HG03565 (cell line): ENCODE results near the gene ADH1C.
"Not testable (repeated sequence)": the region's sequence is repeated elsewhere in the genome, so short reads cannot be mapped to it uniquely, and the experiment has no call there.

Experiments used
- ATAC-seq: cut with Tn5 transposase; IDR thresholded peaks from one replicate; pipeline ENCODE4 v1.9.1; 2021; ENCODE audit warnings: mild to moderate bottlenecking, moderate library complexity; ENCODE audit not compliant: unreplicated experiment

The ADH1C gene

GRCh38 chr4:99352602-99353537 lies at the start of gene ADH1C:
Gene ADH1C (minus strand): TSS chr4:99352746. CDS start chr4:99352675, 71 bp downstream.
- no peak for ATAC-seq

GRCh38 chr4:99400831-99401230 lies 48.3 kb upstream of the ADH1C start:
- ATAC-seq, result no peak

- ATAC-seq, result no peak
Observed at GRCh38 chr4:99399017-99399416, 46.5 kb upstream of the ADH1C start.

- ATAC-seq, result no peak
Observed at GRCh38 chr4:99395595-99396364, 43.2 kb upstream of the ADH1C start.

DNA sequence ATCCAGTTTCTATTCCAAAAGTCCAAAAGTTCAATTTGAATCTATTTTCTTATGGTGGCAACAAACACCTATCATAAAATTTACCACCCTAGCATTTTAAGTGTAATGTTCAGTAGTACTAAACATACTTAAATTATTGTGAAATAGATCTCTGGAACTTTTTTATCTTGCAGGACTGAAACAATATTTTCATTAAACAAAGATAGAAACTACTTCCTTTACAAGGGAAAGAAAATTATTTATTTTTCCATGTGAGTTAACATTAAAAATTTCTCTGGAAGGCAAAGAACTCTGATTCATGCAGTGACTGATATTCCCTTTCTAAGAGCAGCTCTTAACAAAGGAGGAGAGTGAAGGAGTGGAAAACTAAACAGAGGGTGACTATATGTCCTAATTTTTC lies 42.4 kb upstream of the ADH1C start:
- ATAC-seq, result no peak

DNA sequence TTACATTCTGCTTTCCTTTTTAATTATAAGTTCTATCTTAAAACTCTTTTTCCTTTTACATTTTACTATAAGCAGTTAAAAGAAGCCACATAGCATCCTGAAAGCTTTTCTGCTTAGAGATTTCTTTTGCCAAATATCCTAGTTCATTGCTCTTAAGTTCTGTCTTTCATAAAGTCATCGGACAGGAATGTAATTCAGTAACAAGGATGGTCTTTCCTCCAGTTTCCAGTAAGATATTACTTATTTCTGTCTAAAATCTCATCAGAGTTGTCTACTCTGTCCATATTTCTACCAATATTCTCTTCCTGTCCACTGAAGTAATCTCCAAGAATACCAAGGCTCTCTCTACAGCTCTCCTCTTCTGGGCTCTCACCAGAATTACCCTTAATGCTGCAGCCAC lies 37.5 kb upstream of the ADH1C start:
- no peak for ATAC-seq

- ATAC-seq, result no peak
Observed at GRCh38 chr4:99389606-99390005, 37.1 kb upstream of the ADH1C start.

DNA sequence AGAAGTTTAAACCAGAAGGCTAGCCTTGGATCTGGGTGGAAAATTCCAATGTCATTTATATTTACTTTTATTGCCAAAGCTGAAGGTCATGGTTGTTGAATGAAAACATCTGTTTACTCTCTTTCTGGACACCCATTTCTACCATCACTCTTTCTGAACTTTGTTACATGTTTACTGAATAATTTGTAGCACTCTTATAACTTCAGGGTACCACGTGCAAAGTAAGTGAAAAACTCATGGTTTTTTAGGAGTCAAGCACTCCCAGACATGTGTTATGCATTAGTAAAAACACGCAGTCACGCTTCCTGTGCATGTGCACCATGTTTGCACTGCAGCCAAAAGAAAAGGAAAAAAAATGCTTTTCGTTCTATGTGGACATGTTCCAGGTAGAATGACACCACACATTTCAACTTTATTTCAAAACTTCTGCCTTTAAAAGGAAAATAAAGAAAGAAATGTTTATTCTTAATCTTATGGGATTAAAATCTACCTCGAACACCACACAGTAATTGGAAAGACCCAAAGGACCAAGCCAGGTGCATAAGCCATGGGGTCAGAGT lies 31.4 kb upstream of the ADH1C start:
- no peak for ATAC-seq

GRCh38 chr4:99383399-99383798 lies 30.9 kb upstream of the ADH1C start:
- no peak for ATAC-seq

GRCh38 chr4:99382745-99383360 lies 30.3 kb upstream of the ADH1C start:
- no peak for ATAC-seq

GRCh38 chr4:99381588-99382175 lies 29.1 kb upstream of the ADH1C start:
- no peak for ATAC-seq

- ATAC-seq, result no peak
Observed at GRCh38 chr4:99379571-99379970, 27.0 kb upstream of the ADH1C start.

DNA sequence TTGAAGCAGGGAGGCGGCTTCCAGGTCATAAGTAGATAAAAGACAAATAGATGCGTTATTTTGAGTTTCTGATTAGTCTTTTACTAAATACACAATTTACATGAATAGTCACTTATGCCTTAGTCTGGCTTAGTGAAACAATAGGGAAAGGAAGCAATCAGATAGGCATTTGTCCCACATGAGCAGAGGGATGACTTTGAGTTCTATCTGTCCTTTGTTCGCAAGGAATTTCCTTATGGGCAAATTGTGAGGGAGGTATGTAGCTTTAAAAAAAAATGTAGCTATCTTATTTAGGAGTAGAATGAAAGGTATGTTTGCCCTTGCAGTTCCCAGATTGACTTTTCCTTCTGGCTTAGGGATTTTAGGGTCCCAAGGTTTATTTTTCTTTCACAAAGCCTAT lies 26.3 kb upstream of the ADH1C start:
- no peak for ATAC-seq

- peak; percentile 41 for ATAC-seq
Observed at GRCh38 chr4:99377341-99377740, 24.8 kb upstream of the ADH1C start.

GRCh38 chr4:99372464-99372863 lies 19.9 kb upstream of the ADH1C start:
- not testable (repeated sequence) for ATAC-seq

GRCh38 chr4:99367817-99368216 lies 15.3 kb upstream of the ADH1C start:
- ATAC-seq, result not testable (repeated sequence)

GRCh38 chr4:99366491-99366890 lies 13.9 kb upstream of the ADH1C start:
- no peak for ATAC-seq

GRCh38 chr4:99362768-99363167 lies 10.2 kb upstream of the ADH1C start:
- ATAC-seq, result no peak

GRCh38 chr4:99361899-99362275 lies 9.3 kb upstream of the ADH1C start:
- ATAC-seq, result no peak

GRCh38 chr4:99361268-99361898 lies 8.8 kb upstream of the ADH1C start:
- ATAC-seq, result no peak
